WERI-Rb-1 (cell line): ENCODE data around the gene TXN2.
"Not testable (repeated sequence)": the region's sequence is repeated elsewhere in the genome, so short reads cannot be mapped to it uniquely, and the experiment has no call there.

Experiments used
- DNase-seq: peaks from one replicate; pipeline ENCODE4 v3.0.0-alpha.2; 2020
- H3K27ac ChIP-seq: fragments of 250-450 bp; sonication (Bioruptor Pico); 2 replicates; pipeline ENCODE4 v1.5.1; 2020; ENCODE audit warnings: mild to moderate bottlenecking, moderate library complexity
- H3K27me3 ChIP-seq: fragments of 250-450 bp; sonication (Bioruptor Pico); 2 replicates; pipeline ENCODE4 v1.5.1; 2021; ENCODE audit warnings: mild to moderate bottlenecking, low read depth, moderate library complexity; ENCODE audit not compliant: insufficient read depth, severe bottlenecking
- H3K36me3 ChIP-seq: fragments of 250-450 bp; sonication (Bioruptor Pico); 2 replicates; pipeline ENCODE4 v1.5.1; 2020; ENCODE audit warnings: mild to moderate bottlenecking, moderate library complexity
- H3K4me3 ChIP-seq: 2 replicates; pipeline ENCODE4 v1.5.1; 2011; ENCODE audit warnings: low read depth, mild to moderate bottlenecking, control low read depth, low read length
- H3K9me3 ChIP-seq: fragments of 250-450 bp; sonication (Bioruptor Pico); 2 replicates; pipeline ENCODE4 v1.5.1; 2021; ENCODE audit warnings: mild to moderate bottlenecking, moderate library complexity; ENCODE audit not compliant: severe bottlenecking
- TF ChIP-seq, protein P1 (sequence below): IDR thresholded peaks from 2 replicates; pipeline ENCODE4 v1.5.1; 2011; ENCODE audit warnings: low read depth, mild to moderate bottlenecking, control low read depth, inconsistent platforms, low read length

TXN2 gene

DNA sequence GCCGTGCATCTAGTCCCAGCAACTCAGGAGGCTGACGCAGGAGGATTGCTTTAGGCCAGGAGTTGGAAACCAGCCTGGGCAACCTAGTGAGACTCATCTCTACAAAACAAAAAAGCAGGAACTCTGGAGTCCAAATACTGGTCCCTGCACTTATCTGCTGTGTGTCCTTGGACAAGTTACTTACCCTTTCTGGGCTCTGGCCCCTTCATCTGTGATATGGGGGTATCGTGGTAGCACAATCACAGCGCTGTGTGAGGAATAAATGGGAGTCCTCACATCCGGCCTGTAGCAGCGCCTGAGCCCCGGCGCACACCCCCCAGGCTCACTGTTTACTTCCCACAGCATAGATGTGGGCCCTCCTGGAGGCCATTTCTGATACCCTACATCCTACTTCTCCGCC lies 49.5 kb downstream of the TXN2 start:
- no peak for DNase-seq
- Histone ChIP-seq H3K27ac (peak overlapping the region; percentile 45), H3K9me3 (no peaks in the 10 kb centered on the region), H3K4me3 (no peak overlapping the region), H3K36me3 (no peaks in the 10 kb centered on the region), H3K27me3 (no peaks in the 10 kb centered on the region)
- TF ChIP-seq, protein P1, sequence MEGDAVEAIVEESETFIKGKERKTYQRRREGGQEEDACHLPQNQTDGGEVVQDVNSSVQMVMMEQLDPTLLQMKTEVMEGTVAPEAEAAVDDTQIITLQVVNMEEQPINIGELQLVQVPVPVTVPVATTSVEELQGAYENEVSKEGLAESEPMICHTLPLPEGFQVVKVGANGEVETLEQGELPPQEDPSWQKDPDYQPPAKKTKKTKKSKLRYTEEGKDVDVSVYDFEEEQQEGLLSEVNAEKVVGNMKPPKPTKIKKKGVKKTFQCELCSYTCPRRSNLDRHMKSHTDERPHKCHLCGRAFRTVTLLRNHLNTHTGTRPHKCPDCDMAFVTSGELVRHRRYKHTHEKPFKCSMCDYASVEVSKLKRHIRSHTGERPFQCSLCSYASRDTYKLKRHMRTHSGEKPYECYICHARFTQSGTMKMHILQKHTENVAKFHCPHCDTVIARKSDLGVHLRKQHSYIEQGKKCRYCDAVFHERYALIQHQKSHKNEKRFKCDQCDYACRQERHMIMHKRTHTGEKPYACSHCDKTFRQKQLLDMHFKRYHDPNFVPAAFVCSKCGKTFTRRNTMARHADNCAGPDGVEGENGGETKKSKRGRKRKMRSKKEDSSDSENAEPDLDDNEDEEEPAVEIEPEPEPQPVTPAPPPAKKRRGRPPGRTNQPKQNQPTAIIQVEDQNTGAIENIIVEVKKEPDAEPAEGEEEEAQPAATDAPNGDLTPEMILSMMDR: no peak

DNA sequence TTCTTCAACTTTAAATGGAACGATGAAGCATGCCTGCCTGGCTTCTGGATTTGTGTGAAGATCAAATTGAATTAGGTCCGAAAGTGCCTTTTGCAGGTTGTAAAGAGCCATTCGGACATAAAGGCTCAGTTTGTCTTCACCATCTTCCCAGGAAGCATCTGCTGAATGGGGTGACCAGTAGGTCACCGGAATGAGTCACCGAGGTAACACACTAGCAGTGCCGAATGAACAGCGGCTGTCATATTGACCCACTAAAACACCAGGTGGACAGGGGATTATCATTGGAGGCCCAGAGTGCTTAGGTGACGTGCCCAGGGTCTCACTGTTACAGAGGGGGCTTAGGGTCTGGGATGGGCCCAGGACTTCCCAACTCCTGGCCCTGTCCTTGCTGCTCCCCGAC lies 50.6 kb downstream of the TXN2 start:
- TF ChIP-seq, protein P1: no peak
- no peak overlapping the region; the same call in 1 of the 2 replicates for H3K4me3 ChIP-seq
- H3K27me3 ChIP-seq: no peaks in the 10 kb centered on the region
- H3K36me3 ChIP-seq: no peaks in the 10 kb centered on the region
- H3K9me3 ChIP-seq: no peaks in the 10 kb centered on the region
- H3K27ac ChIP-seq: peak overlapping the region; percentile 70
- DNase-seq: peak; percentile 78

DNA sequence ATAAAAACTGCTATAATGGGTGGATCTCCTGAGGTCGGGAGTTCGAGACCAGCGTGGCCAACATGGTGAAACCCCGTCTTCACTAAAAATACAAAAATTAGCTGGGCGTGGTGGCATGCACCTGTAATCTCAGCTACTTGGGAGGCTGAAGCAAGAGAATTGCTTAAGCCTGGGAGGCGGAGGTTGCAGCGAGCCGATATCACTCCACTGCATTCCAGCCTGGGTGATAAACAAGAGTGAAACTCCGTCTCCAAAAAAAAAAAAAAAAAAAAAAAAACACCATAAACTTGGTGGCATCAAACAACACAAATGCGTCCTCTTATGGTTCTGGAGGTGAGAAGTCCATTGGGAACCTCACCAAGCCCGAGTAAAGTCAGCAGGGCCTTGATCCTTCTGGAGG lies 53.5 kb downstream of the TXN2 start:
- not testable (repeated sequence) for H3K9me3 ChIP-seq, H3K36me3 ChIP-seq, H3K27ac ChIP-seq, H3K4me3 ChIP-seq, H3K27me3 ChIP-seq, DNase-seq

DNA sequence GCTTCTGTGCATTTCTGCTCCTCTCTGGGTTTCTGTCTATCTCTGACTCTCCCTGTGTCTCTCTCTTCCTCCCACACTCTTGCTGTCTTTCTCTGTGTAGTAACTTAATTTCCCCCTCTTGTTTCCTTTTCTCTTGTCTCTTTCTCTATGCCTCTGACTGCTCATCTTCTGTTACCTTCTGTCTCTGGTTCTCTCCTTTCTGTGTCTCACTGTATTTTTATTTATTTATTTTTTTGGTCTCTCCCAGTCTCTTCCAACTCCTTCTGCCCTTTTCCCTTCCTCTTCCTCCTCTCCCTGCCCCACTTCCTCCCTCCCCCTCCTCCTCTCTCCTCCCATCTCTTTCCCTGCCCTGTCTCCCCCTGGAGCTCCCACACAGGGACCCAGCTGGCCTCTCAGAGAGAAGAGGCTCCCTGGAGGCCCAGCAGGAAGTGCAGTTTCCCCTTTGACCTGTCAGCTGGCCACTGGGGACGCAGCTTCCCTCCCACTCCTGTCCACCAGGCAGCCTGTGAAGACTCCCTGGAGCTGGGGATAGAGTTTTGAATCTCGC lies 55.4 kb downstream of the TXN2 start:
- Histone ChIP-seq H3K27ac (0 out of 2 replicates have a peak overlapping the region, but pooled peaks have one; percentile 7), H3K36me3 (no peaks in the 10 kb centered on the region), H3K4me3 (no peak overlapping the region), H3K27me3 (no peaks in the 10 kb centered on the region), H3K9me3 (no peaks in the 10 kb centered on the region)
- TF ChIP-seq, protein P1: no peak
- DNase-seq: peak; percentile 65

DNA sequence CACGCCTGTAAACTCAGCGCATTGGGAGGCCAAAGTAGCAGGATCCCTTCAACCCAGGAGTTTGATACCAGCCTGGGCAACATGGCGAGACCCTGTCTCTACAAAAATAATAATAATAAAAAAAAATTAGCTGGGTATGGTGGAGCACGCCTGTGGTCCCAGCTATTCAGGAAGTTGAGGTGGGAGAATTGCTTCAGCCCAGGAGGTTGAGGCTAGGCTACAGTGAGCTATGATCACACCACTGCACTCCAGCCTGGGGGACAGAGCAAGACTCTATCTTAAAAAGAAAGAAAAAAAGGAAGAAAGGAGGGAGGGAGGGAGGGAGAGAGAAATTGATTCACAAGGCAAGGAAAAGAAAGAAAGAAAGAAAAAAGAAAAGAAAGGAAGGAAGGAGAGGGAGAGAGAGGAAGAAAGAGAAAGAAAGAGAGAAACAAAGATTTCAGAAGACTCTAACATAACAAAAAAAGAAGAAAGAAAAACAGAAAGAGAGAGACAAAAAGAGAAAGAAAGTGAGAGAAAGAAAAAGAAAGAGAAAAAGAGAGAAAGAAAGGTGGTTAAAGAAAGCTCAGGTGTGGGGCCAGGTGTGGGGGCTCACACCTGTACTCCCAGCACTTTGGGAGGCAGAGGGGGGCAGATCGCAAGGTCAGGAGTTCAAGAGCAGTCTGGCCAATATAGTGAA lies 56.4 kb downstream of the TXN2 start:
- TF ChIP-seq, protein P1: no peak
- Histone ChIP-seq H3K27me3 (no peaks in the 10 kb centered on the region), H3K36me3 (no peaks in the 10 kb centered on the region), H3K27ac (no peak overlapping the region), H3K4me3 (no peak overlapping the region), H3K9me3 (no peaks in the 10 kb centered on the region)
- no peak for DNase-seq

DNA sequence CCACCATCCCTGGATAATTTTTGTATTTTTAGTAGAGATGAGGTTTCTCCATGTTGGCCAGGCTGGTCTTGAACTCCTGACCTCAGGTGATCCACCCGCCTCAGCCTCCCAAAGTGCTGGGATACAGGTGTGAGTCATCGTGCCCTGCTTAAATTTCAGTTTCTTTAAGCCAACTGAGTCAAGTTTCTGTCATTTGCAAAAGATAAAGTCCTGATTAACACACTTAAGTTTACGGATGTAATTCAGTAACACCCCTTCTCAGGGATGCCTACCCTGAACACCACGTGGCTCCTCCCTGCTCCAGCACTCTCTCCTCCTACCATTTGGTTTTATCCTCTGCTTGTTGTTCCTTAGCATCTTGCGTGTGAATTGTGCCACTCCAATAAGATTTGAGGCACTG lies 57.0 kb downstream of the TXN2 start:
- H3K9me3 ChIP-seq, H3K4me3 ChIP-seq, H3K36me3 ChIP-seq, H3K27me3 ChIP-seq, H3K27ac ChIP-seq, DNase-seq: not testable (repeated sequence)
